ENCODE data around the gene KIAA0408. TPM values are rescaled to one million over a fixed set of nuclear protein-coding genes. Genes with fewer than 3 reads are reported as not detected.

Gene KIAA0408
- total RNA-seq, 4 donors from 2014 or later, result 8.4 to 16.5 (median 11.8) TPM

DNA sequence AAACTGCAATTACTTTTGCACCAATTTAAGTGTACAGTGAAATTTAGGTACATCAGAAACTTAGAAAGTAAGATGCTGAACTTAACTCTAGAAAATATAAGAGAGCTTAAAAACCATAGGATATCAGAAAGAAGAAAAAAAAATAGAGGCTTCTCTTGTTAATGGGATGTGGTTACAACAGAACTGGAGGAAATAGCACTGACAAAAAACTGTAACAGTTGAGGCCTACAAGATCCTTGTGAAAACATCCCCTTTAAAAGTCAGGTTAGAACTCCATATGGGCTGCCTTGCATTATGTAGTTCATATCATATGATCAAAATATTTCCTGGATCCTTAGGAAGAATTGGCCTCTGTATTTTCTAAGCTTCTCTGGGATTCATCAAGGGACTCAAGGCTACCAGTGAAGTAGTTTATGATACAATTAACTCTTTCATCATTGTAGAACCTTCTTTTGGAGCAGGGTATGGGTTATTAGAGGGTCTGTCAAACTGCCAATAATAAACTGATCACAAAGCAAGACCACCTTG is 35.1 kb upstream of the KIAA0408 start:
- TF ChIP-seq POLR2A (IDR thresholded peaks at IDR 0.05), result no peak
- TF ChIP-seq EP300 (IDR thresholded peaks at IDR 0.05), result no peak
- TF ChIP-seq, protein P1, sequence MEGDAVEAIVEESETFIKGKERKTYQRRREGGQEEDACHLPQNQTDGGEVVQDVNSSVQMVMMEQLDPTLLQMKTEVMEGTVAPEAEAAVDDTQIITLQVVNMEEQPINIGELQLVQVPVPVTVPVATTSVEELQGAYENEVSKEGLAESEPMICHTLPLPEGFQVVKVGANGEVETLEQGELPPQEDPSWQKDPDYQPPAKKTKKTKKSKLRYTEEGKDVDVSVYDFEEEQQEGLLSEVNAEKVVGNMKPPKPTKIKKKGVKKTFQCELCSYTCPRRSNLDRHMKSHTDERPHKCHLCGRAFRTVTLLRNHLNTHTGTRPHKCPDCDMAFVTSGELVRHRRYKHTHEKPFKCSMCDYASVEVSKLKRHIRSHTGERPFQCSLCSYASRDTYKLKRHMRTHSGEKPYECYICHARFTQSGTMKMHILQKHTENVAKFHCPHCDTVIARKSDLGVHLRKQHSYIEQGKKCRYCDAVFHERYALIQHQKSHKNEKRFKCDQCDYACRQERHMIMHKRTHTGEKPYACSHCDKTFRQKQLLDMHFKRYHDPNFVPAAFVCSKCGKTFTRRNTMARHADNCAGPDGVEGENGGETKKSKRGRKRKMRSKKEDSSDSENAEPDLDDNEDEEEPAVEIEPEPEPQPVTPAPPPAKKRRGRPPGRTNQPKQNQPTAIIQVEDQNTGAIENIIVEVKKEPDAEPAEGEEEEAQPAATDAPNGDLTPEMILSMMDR (IDR thresholded peaks at IDR 0.05), result no peak
- Histone ChIP-seq H3K27me3 (no peaks in the 10 kb centered on the region), H3K36me3 (peaks cover 0 to 9% (median 0%) of the 10 kb centered on the region in 3 donors), H3K9me3 (no peaks in the 10 kb centered on the region), H3K4me3 (no peak overlapping the region), H3K4me1 (no peaks in the 10 kb centered on the region), H3K27ac (no peak overlapping the region)
- no peak for DNase-seq (ENCODE audit: low spot score in 2 of 2)

DNA sequence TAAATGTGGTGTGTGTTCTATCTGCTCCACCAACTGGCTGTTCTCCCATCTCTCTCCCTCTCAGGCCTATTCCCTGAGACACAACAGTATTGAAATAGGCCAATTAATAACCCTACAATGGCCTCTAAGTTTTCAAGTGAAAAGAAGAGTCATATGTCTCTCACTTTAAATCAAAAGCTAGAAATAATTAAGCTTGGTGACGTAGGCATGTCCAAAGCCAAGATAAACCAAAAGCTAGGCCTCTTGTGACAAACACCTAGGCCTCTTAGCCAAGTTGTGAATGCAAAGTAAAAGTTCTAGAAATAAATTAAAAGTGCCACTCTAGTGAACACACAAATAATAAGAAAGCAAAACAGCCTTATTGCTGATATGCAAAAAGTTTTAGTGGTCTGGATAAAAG is 30.1 kb upstream of the KIAA0408 start:
- peaks cover 0 to 9% (median 0%) of the 10 kb centered on the region in 3 donors for H3K36me3 ChIP-seq
- no peaks in the 10 kb centered on the region for H3K9me3 ChIP-seq
- TF ChIP-seq EP300 (IDR thresholded peaks at IDR 0.05) (no peak), POLR2A (IDR thresholded peaks at IDR 0.05) (no peak)
- TF ChIP-seq, protein P1 (IDR thresholded peaks at IDR 0.05), result no peak
- peaks cover 0 to 9% (median 2%) of the 10 kb centered on the region in 4 donors for H3K4me1 ChIP-seq
- WGBS, 2 donors, result 85 to 87% methylated on average over 1 of the region's 1 CpG
- H3K4me3 ChIP-seq, result no peak overlapping the region
- H3K27ac ChIP-seq, result no peak overlapping the region
- DNase-seq (ENCODE audit: low spot score in 2 of 2), result no peak
- H3K27me3 ChIP-seq, result no peaks in the 10 kb centered on the region

DNA sequence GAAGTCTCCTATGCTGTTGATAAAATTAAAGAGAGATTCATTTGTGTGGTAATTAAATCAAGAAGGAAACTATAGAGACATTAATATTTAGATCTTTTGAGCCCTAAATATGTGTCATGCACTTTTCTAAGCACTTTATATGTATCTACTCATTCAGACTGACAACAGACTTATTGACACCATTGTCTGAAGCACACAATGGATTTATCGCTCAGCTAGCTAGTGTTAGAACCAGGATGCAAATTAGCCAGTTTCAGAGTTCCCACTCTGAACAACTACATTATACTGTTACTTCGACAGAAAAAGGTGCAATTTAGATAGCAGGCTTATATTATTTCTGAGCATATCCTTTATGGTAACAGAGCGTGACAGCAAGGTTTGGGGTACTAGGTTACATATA is 27.7 kb upstream of the KIAA0408 start:
- TF ChIP-seq, protein P1 (IDR thresholded peaks at IDR 0.05), result no peak
- TF ChIP-seq EP300 (IDR thresholded peaks at IDR 0.05) (no peak), POLR2A (IDR thresholded peaks at IDR 0.05) (no peak)
- Histone ChIP-seq H3K4me3 (no peak overlapping the region), H3K36me3 (peaks cover 0 to 9% (median 0%) of the 10 kb centered on the region in 3 donors), H3K9me3 (no peaks in the 10 kb centered on the region), H3K27ac (no peak overlapping the region), H3K4me1 (peaks cover 0 to 16% (median 5%) of the 10 kb centered on the region in 4 donors), H3K27me3 (no peaks in the 10 kb centered on the region)
- 66 to 70% methylated on average over 3 of the region's 3 CpGs for WGBS, 2 donors
- no peak for DNase-seq (ENCODE audit: low spot score in 2 of 2)

DNA sequence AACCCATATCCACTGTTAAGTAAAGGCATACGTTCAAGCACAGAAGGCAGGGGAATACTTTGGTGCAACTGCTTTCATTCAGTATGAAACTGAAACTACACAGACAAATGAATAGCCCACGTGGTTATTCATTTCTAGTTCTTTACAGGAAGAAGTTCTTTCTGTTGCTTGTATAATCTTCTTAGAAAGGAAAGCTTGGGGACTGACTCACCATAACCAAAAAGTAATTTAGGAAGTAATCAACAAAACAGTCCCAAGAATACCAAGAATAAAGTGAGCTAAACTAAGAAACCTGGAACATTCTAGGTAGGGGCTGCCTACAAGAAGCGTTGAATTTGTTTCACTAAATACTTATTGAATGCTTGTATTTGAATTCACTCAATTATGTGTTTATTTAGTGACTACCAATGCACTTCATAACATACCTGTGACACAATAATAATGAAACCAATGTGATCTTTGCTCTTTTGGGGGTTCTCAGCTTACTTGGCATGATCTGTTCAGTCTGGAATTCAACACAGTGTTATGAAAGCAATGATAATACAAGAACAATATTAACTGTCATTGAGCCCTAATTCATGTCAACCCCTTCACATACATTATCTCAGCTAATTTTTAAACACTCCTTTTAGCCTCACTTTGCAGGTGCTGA is 25.1 kb upstream of the KIAA0408 start:
- Histone ChIP-seq H3K27ac (peak overlapping the region in 2 of 4 donors; percentile 23 to 53), H3K4me1 (peaks cover 0 to 18% (median 5%) of the 10 kb centered on the region in 4 donors), H3K27me3 (no peaks in the 10 kb centered on the region), H3K36me3 (no peaks in the 10 kb centered on the region), H3K9me3 (no peaks in the 10 kb centered on the region), H3K4me3 (peak overlapping the region in 2 of 4 donors; percentile 16 to 19)
- no peak for TF ChIP-seq POLR2A (IDR thresholded peaks at IDR 0.05)
- TF ChIP-seq, protein P1 (IDR thresholded peaks at IDR 0.05), result no peak
- TF ChIP-seq EP300 (IDR thresholded peaks at IDR 0.05), result no peak
- no peak for DNase-seq (ENCODE audit: low spot score in 2 of 2)
- 33 to 37% methylated on average over 3 of the region's 3 CpGs for WGBS, 2 donors

DNA sequence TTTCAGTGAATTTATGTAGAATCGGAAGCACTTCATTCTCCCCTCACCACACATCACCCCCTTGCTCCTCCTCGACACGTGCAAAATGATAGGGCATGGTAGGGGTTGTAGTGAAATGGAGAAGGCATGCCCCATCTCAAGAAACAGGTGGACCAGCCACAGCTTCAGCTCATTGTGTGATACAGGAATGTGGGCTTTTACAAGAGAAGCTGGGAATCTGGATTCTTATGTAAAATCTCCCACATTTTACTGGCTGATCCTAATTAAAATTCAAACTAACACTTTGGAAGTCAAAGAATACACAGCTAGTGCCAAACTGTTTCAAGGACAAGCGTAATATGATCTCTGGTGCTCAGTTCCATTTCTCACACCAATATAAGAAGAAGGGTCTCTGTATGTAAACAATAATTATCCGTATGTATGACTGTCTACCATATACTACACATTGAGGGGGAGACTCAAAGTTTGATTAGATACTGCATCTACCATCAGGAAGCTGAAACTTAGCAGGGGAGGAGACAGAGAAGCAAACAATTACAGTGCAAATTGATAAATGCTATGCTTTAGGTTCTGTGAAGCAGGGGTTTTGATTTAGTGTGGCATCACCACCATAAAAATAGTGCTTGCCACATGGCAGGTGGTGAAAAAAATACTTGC is 24.3 kb upstream of the KIAA0408 start:
- peak overlapping the region in 2 of 4 donors; percentile 16 to 19 for H3K4me3 ChIP-seq
- no peaks in the 10 kb centered on the region for H3K27me3 ChIP-seq
- WGBS, 2 donors, result 78 to 79% methylated on average over 5 of the region's 5 CpGs
- TF ChIP-seq POLR2A (IDR thresholded peaks at IDR 0.05) (no peak), EP300 (IDR thresholded peaks at IDR 0.05) (no peak)
- TF ChIP-seq, protein P1 (IDR thresholded peaks at IDR 0.05), result no peak
- DNase-seq (ENCODE audit: low spot score in 2 of 2), result no peak
- peaks cover 0 to 18% (median 5%) of the 10 kb centered on the region in 4 donors for H3K4me1 ChIP-seq
- H3K36me3 ChIP-seq, result no peaks in the 10 kb centered on the region
- H3K9me3 ChIP-seq, result no peaks in the 10 kb centered on the region
- peak overlapping the region in 1 of 4 donors; percentile 53 for H3K27ac ChIP-seq
